ENCODE results near the gene AKAP8L. TPM values are rescaled to one million over a fixed set of nuclear protein-coding genes. Genes with fewer than 3 reads are reported as not detected.

AKAP8L gene
- total RNA-seq, 1 experiment from 2014 or later: 123 TPM

DNA sequence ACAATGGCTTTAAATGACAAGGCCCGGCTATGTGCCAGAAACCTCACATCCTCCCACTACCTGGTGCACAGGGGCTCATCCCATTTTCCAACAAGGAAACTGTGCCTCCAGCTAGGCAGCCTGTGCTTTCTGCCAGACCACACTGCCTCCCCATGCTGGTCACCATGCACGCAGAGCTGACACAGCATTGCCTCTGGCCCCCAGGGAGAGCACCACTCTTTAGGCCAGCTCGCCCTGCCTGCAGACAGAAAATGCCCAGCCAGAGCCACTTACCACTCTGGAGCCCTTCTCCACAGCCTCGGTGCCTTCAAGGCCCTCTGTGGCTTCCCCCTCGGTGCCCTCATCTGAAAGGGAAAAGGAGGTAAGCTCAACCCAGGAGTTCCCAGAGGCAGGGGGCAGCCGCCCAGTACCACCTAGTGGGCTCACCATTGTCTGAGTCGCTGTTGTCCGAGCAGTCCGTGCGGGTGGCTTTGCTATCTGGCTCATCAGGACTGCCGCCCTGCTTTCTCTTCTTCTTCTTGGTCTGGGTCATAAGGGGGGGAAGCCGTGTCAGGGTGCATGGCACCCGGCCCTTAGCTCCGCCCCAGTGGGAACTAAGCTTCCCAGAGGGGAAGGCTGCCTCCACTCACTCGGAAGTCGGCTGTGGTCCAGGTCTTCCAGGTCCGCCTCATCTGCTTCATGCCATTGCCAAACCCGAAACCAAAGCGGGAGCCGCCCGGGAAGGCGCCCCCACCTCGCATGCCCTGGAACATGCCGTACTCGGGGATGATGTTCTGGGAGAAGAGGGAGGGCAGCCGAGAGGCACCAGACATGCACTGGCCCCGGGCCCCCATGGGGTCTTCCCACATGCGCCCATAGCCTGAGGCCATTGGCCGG lies 18.0 kb downstream of the AKAP8L start:
- no peaks in the 10 kb centered on the region for H3K4me1 ChIP-seq (ENCODE audit: insufficient read depth, low read length)
- no peak overlapping the region for H2BK20ac ChIP-seq (ENCODE audit: low read depth, low read length, poor library complexity, severe bottlenecking)
- no peaks in the 10 kb centered on the region for H3K27me3 Mint-ChIP-seq (ENCODE audit: low read depth)
- H3K27ac Mint-ChIP-seq: 0 out of 7 replicates have a peak overlapping the region, but pooled peaks of 2 of the 3 experiments have one; percentile 70 to 74
- H3K9ac ChIP-seq (ENCODE audit: extremely low read depth, insufficient read length, low read length): no peak overlapping the region
- H3K23me2 ChIP-seq (ENCODE audit: insufficient read length, low read depth, low read length, poor library complexity, severe bottlenecking): no peaks in the 10 kb centered on the region
- no peak overlapping the region for H2BK120ac ChIP-seq (ENCODE audit: low read depth, low read length, poor library complexity, severe bottlenecking)
- no peak overlapping the region for H3K14ac ChIP-seq (ENCODE audit: insufficient read depth, low read length)
- H3K79me2 ChIP-seq (ENCODE audit: insufficient read depth, low read length): peaks cover 26% of the 10 kb centered on the region
- H3K4me1 Mint-ChIP-seq: peaks cover 0 to 3% of the 10 kb centered on the region in 2 experiments; a peak in 1 of 4 replicates
- no peak overlapping the region for H4K91ac ChIP-seq (ENCODE audit: insufficient read length, low read depth, low read length)
- no peak overlapping the region for H3K4me3 Mint-ChIP-seq
- no peaks in the 10 kb centered on the region; a peak in 1 of 5 replicates for H3K9me3 Mint-ChIP-seq
- no peak overlapping the region for H3K56ac ChIP-seq (ENCODE audit: insufficient read length, low read depth, low read length)
- H3K23ac ChIP-seq (ENCODE audit: insufficient read length, low read depth, low read length): no peak overlapping the region
- H2AK5ac ChIP-seq (ENCODE audit: insufficient read length, low read length): no peak overlapping the region
- peaks cover 7% of the 10 kb centered on the region for H3K79me1 ChIP-seq (ENCODE audit: insufficient read depth, low read depth, low read length, poor library complexity, severe bottlenecking)
- TF ChIP-seq, protein P1, sequence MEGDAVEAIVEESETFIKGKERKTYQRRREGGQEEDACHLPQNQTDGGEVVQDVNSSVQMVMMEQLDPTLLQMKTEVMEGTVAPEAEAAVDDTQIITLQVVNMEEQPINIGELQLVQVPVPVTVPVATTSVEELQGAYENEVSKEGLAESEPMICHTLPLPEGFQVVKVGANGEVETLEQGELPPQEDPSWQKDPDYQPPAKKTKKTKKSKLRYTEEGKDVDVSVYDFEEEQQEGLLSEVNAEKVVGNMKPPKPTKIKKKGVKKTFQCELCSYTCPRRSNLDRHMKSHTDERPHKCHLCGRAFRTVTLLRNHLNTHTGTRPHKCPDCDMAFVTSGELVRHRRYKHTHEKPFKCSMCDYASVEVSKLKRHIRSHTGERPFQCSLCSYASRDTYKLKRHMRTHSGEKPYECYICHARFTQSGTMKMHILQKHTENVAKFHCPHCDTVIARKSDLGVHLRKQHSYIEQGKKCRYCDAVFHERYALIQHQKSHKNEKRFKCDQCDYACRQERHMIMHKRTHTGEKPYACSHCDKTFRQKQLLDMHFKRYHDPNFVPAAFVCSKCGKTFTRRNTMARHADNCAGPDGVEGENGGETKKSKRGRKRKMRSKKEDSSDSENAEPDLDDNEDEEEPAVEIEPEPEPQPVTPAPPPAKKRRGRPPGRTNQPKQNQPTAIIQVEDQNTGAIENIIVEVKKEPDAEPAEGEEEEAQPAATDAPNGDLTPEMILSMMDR (conservative IDR thresholded peaks at IDR 0.05): no peak
- no peak overlapping the region for H2BK5ac ChIP-seq (ENCODE audit: insufficient read length, low read length)
- H4K5ac ChIP-seq (ENCODE audit: insufficient read length, low read depth, low read length): no peak overlapping the region
- H3K27me3 ChIP-seq (ENCODE audit: insufficient read depth, low read length): no peaks in the 10 kb centered on the region
- H2BK12ac ChIP-seq (ENCODE audit: insufficient read length, low read depth, low read length): no peak overlapping the region
- H4K8ac ChIP-seq (replicated peaks; ENCODE audit: insufficient read length, low read depth, low read length): no peak overlapping the region
- no peak overlapping the region for H3K4ac ChIP-seq (ENCODE audit: low read depth, low read length)
- no peak for DNase-seq
- peaks cover 2% of the 10 kb centered on the region for H4K20me1 ChIP-seq (ENCODE audit: control insufficient read depth, insufficient read depth, insufficient read length)
- H3K36me3 Mint-ChIP-seq (ENCODE audit: insufficient read depth in 1 of 3, low read depth in 3 of 3): peaks cover 42 to 69% (median 57%) of the 10 kb centered on the region in 3 experiments
- H3T11ph ChIP-seq (ENCODE audit: low read length): no peak overlapping the region
- H2AFZ ChIP-seq (ENCODE audit: low read length): no peak overlapping the region
- H3K18ac ChIP-seq (ENCODE audit: insufficient read length, low read depth, low read length): no peak overlapping the region
- H2BK15ac ChIP-seq (ENCODE audit: low read depth, low read length): no peak overlapping the region
- no peak overlapping the region for H3K4me2 ChIP-seq (ENCODE audit: insufficient read depth, insufficient read length, low read length)
- no peaks in the 10 kb centered on the region for H3K9me3 ChIP-seq (ENCODE audit: control insufficient read depth, low read depth, low read length)
- no peak overlapping the region for H3K27ac ChIP-seq (ENCODE audit: insufficient read length, low read depth, low read length)
- no CpG with 5 or more reads among the region's 29 CpGs for WGBS (ENCODE audit: extremely low coverage, insufficient read length, low lambda C conversion rate)
